A673 (cell line): ENCODE results near the gene PLCG2.
"Not testable (repeated sequence)": the region's sequence is repeated elsewhere in the genome, so short reads cannot be mapped to it uniquely, and the experiment has no call there.

Source experiments
- CTCF ChIP-seq: fragments of 300-800, 200-600 bp; sonication (generic); conservative IDR thresholded peaks from 2 replicates; pipeline ENCODE4 v1.5.1; 2017; ENCODE audit warnings: low read depth, mild to moderate bottlenecking, antibody characterized with exemption, low read length, moderate library complexity, mixed read lengths
- EZH2 ChIP-seq: fragments of 200-600 bp; sonication (generic); IDR thresholded peaks from 2 replicates; pipeline ENCODE4 v1.6.1; 2017; ENCODE audit warnings: borderline replicate concordance, low read depth, mild to moderate bottlenecking, mixed read lengths, antibody characterized with exemption, low read length; ENCODE audit not compliant: poor library complexity, severe bottlenecking

DNA sequence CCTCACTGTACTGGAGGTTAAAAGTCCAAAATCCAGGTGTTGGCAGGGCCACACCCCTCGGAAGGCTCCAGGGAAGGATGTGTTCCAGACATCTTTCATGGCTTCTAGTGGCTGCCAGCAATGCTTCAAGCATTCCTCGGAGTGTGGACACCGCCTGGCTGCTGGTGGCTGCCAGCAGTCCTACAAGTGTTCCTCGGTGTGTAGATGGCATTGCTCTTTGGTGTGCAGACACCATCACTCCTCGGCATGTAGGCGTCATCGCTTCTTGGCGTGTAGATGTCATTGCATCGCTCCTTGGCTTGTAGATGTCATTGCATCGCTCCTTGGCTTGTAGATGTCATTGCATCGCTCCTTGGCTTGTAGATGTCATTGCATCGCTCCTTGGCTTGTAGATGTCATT lies 98.4 kb downstream of the PLCG2 start:
- TF ChIP-seq CTCF, EZH2: not testable (repeated sequence)
